GM19452 (cell line): Measurements from ENCODE around the gene VPS33A.
"Not testable (repeated sequence)": the region's sequence is repeated elsewhere in the genome, so short reads cannot be mapped to it uniquely, and the experiment has no call there.

Experiments
- ATAC-seq: cut with Tn5 transposase; IDR thresholded peaks from one replicate; pipeline ENCODE4 v1.9.1; 2021; ENCODE audit not compliant: unreplicated experiment

VPS33A gene

DNA sequence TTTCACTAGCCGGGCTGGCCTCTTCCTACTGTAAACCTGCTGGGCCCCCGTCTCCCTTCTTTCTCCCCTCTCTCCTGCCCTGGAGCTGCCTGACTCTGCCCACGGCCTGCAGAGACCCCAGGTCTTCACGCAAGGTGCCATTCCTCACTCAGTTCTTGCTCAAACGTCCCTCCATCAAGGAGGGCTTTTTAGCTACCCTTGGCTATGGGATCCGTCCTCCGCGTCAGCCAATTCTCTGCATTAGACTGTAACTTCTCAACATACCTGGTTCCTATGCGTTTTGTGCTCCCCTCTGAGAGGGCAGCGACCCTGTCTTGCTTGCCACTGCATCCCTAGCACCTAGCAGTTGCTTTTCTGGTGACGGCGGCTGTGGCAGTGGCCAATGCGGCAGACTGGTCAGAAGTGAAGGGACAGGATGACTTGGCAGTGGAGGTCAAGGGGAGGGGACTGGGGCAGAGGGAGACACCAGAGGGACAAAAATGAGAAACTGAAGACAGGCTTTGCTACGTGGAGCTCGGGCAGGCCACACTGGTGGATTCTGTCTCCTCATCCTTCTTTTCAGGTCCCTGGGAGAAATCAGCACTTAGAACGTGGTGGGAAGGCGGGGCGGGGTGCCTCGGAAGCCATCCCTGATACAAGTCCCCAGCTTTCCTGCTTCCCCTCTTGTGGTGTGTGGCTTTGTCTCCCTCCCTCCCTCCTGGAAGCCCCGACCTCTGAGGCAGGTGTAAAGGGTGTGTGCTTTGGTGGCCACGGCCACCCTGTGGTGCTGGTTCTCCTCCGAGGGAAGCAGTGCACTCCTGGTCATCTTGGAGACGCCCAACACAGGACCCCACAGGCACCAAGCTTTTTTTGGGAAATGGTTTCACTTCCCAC is 61.0 kb downstream of the VPS33A start:
- ATAC-seq: no peak

DNA sequence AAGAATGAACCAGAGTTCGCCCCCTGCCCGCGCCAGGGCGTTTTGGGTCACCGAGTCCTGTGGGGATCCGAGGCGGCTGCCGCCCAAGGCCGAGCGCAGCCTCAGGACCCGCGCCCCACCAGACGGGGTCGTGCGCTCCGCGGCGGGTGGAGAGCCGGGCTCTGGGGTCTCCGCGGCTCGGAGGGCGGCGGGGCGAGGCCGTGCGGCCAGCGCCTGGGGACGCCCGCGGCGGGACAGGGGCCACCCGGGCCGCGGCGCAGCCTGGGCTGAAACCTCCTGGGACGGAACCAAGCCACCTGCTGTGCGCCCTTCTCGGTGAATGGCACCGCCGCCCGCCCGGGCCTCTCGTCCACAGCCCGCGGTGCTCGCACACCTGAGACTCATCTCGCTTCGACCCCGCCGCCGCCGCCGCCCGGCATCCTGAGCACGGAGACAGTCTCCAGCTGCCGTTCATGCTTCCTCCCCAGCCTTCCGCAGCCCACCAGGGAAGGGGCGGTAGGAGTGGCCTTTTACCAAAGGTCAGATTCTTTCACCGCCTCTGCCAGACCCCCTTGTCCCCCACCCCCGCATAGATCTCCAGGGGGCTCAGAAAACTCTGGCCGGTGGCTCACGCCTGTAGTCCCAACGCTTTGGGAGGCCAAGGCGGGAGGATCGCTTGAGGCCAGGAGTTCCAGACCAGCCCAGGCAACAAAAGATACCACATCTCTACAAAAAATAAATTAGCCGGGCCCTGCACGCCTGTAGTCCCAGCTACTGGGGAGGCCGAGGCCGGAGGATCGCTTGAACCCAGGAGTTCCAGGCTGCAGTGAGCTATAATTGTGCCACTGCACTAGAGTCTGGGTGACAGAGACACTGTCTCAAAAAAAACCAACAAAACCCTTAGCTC is 61.9 kb downstream of the VPS33A start:
- no peak for ATAC-seq

DNA sequence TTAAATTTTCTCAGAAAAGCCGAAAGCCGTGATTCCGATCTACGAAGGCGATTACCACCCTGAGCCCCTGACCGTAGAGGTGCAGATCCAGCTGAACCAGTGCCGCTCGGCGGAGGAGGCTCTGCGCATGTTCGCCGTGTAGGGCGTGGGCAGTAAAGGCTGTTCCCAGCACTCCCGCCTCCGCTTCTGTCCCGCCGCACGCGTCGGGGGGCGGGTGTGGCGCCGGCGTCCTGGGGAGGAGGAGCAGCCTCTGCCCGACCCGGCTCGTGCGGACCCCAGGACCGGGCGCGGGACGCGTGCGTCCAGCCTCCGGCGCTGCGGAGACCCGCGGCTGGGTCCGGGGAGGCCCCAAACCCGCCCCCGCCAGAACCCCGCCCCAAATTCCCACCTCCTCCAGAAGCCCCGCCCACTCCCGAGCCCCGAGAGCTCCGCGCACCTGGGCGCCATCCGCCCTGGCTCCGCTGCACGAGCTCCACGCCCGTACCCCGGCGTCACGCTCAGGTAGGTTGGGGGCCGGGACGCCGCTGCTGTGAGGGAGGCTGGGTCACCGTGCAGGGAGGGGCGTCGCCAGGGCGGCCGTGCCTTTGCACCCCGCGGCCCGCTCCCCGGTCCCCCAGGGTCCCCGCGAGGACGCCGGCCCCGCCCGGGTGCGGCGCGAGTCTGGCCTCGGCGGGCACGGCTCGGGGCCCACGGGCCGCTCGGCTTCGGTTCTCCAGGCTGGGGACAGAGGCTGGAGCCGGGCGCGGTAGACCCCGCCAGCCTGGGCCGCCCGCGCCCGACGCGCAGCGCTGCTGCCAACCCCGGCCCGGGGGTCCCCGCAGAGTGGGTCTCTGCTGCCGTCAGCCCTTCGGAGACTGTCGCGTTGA is 62.8 kb downstream of the VPS33A start, which contains the start of gene B3GNT4:
Gene B3GNT4, plus strand, starts transcription at position 409 of the 866 bp plus-strand sequence. CDS start 910 bp downstream, outside the sequence.
- ATAC-seq: no peak

DNA sequence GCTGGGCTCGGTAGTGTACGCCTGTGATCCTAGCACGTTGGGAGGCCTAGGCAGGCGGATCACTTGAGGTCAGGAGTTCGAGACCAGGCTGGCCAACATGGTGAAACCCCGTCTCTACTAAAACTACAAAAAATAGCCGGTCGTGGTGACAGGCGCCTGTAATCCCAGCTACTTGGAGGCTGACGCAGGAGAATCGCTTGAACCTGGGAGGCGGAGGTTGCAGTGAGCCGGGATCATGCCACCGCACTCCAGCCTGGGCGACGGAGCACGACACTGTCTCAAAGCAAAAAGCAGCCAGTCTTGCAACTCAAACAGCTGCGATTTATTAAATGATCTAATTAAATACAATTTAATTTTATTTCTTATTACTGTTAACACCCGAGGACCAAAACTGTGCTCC is 63.5 kb downstream of the VPS33A start:
- not testable (repeated sequence) for ATAC-seq

DNA sequence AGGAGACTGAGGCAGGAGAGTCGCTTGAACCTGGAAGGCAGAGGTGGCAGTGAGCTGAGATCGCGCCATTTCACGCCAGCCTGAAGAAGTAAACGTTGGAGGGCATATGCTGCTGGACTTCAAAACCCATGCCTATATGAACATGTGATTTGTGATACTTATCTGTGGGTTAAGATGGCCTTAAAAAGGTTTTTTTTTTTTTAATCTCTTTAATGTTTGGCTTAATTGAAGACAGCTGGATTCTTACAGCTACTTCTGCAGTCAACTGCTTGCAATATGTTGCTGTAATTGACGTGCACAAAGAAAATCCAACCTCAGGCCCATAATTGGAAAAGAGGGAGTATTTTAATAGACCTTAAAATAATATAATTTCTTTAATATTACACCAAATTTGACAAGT is 64.3 kb downstream of the VPS33A start:
- no peak for ATAC-seq

DNA sequence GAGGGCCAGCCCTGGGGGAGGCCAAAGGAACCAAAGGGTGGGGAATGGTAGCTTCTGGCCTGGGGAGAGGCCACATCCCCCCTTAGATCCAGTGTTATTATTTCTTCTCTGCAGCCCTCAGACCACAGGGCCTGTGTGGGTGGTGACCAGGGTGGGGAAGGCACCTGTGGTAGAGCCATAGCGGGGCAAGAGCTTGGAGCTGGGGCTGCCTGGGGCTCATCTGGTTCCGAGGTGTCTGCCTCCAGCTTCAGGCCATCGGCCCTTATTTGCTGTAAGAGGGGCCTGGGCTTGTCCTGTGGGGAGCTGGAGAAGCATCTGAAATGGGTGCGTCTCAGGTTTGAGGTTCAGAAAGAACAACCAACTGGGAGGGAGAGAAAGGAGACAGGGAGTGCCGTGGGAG is 64.9 kb downstream of the VPS33A start:
- no peak for ATAC-seq

DNA sequence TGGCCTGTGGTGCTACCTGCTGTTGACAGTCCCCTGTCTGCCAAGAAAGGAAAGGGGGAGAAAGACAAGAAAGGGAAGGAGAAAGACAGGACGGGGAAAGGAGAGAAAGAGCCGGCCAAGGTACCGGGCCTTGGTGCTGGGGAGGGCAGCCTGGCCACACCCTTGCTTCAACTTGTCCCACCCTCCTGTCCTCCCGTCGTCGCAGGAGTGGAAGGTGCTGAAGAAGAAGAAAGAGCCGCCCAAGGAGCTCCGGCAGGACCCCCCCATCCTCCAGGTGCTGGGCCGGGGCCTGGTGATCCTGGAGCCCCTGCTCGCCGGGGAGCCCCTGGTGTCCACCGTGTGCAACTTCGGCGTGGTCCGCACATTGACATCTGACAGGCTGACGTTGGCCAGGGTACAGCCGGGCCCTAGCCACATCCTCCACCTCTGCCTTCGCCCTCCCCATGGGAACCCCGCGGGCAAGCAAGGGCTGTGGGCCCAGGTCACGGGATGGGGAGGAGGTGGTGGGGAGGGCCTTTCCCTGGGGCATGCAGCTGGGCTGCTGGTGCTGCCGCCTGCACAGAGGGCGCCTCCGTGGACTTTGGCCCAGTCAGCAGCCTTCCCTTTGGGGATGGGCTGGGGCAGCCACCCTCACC is 65.6 kb downstream of the VPS33A start:
- ATAC-seq: no peak

DNA sequence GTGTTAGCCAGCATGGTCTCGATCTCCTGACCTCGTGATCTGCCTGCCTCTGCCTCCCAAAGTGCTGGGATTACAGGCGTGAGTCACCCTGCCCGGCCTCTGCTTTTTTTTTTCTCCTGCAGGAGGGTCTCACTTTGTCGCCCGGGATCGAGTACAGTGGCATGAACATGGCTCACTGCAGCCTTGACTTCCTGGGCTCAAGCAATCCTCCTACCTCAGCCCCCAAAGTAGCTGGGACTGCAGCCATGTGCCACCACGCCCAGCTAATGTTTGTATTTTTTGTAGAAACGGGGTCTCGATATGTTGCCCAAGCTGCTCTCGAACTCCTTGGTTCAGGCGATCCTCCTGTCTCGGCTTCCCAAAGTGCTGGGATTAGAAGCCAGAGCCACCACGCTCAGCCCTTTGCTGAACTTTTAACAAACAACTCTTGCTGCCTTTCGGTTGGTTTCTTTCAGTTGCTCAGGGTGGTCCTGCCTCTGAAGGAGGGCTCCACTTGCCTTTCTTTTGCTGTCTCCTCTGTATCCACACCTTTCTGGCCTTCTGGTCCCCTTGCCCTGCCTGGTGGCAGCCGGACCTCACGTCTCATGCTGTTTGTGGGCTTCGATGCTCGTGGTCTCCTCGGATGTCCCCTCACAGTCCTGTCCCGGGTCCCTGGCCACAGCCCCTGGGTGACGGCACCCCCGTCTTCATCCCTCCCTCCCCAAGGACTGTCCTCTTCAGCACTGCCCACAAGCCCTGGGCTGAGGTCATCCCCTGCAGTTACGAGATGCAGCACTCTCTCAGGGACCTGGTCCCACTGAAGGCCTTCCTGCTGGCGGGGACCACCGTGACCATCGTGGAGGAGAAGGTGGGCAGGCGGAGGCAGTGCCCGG is 66.6 kb downstream of the VPS33A start:
- ATAC-seq: no peak

DNA sequence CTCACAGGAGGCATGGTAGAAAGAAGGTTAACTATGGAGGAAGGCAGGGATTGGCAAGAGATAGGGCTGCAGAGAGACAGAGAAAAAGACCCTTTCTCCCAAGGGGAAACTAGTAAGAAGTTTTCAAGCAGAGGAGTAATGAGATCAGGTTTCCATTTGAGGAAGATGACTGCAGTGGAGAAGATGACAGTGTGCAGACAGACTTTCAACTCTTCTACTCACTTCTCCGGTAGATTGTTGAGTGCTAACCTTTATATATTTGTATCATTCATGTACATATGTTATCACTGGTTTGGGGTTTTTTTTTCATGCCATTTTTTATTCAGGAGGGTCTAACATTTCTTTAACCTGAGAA is 68.7 kb downstream of the VPS33A start:
- ATAC-seq: no peak

DNA sequence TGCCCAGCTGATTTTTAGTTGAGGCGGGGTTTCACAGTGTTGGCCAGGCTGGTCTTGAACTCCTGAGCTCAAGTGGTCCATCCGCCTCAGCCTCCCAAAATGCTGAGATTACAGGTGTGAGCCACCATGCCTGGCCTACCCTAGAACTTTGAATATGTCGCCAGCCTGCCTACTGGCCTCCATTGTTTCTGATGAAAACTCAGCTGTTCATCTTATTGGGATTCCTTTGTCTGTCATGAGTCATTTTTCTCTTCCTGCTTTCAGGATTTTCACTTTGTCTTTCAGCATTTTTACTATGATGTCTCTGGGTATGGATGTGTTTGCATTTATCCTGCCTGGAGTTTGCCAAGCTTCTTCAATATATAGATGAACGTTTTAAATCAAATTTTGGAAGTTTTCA is 70.9 kb downstream of the VPS33A start:
- no peak for ATAC-seq

DNA sequence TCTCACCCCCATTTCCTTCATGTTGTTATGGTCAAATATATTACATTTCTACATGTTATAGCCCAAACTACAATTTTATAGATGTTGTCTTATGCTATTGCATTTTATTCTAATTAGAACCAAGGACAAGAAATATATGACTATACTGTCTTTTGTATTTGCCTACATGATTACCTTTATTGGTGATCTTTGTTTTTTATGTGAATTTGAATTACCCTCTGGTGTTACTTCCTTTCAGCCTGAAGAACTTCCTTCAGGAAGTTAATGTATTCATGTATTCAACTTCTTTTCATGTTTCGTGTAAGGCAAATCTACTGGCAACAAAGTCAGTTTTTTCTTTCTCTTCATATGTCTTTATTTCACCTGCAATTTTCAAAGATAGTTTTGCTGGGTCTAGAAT is 71.5 kb downstream of the VPS33A start:
- no peak for ATAC-seq

DNA sequence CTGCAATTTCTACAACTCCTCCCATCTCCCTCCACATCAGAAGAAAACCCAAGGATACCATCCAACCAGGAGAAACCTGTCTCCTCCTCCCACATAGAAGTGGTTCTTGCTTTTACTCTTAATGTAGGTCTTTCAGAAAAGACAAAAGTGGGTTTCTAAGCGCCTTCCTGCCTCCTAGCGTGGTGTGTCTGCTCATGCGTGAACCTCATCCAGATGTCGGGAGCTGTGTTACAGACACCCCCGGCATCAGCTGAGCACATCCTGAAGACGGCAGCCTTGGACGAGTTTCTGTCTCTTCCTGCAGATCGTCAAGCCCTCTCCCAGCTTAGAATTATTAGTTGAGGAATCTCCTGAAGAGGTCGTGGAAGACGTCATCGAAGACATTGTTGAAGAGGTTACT is 73.9 kb downstream of the VPS33A start:
- ATAC-seq: no peak

DNA sequence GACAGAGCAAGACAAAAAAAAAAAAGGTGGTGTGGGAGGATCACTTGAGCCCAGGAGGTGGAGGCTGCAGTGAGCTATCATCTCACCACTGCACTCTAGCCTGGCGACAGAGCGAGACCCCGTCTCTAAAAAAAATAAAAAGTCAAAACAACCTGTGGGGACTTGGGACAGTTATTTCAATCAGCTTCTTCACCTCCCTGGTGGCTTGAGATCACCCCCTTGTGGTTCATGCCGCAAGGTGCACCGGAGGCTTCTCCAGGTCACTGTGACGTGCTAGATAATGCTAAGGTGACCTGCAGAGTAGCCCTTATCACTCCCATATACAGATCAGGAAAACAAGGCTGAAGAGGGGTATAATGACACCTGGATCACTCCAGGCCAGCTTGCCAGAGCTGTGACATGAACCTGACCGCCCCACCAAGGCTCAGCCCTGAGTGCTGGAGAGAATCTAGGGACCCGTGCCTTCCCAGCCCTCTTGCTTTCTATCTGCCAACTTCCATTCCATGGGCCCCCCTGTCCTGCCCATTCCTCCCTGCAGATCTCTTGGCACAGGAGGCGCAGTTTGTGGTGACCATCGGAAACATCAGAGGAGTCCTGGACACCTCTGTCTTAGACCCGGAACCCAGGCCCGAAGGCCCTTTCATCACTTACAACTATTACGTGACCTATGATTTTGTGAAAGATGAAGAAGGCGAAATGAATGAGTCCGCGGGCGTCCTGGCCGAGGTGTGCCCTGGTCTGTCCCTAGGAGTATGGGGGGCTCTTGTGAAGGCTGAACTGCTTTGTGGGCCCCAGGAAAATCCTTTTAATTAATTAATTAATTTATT is 75.2 kb downstream of the VPS33A start:
- no peak for ATAC-seq

DNA sequence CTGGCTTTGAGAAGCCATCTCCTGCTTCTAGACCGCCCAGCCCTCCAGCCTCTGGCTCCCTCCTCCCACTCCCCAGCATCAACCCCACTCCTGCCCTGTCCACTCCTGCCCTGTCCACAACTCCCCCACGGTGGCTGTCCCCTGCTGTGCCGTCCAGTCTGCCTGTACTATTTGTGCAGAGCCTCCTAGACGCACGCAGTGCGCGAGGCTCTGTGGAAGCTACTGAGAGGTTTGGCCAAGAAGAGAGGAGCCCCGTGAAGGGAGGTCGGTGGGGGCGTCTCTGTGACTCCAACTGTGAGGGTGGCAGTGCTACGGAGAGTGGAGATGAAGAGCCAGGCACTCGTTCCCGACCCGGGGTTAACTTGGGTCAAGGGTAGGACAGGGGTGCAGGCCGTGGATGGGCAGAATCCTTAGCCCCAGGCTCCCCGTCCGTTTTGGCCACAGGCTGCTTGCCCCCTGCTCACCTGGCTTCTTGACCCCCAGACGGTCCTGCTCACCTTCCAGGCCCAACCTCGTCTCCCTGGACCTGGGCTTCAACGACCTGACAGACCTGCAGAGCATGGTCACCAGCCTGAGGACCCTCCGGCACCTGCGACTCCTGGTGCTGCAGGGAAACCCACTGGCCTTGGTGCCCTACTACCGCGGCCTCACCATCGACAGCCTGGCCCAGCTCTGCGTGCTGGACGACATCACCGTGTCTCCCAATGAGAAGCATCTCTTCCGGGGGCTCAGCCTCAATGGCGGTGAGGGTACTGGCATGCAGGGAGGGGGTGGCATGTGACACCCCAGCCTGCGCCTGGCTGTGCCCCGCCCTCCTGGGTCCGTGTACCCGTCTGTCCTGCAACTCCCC is 76.4 kb downstream of the VPS33A start:
- ATAC-seq: no peak

DNA sequence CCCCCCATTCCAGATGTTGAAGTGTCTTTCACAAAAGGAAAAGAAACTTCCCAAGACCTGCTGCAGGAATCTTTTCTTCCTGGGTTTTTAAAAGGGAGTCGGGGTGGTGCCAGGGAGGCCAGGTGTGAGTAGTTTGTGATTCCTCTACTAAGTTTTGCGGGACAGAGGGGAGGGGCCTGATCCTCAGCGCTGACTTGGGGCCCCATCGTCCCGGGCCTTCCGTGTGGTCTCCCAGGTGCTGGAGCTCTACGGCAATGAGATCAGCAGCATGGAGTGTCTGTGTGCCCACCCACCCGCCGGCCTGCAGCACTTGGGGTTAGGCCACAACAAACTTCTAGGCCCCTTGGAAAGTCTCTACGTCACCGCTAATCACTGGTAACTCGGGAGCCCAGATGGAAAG is 78.8 kb downstream of the VPS33A start:
- no peak for ATAC-seq

DNA sequence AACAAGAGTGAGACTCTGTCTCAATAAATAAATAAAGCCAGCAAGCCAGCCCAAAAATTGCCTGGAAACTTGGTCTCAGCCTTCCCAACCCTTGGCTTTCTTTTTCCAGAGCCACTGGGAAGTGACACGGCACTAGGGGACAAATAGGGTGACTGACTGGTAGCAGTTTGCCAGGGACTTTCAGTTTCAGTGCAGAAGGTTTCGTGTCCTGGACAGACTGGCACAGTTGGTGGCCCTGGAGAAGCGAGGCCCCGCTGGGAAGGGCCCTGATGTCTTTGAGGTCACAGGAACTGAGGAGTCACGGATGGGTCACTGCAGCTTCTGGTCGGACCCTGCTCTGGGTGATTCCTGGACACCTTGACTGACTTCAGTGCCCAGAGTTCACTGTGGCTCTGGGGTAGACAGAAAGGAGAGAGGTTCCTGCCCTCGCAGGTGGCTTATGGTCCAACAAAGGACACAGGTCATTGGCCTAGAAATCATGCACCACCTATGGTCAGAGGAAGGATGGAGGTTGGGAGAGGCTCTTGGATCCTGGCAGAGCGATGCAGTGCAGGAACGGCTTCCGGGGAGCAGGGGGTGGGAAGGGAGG is 80.7 kb downstream of the VPS33A start:
- ATAC-seq: no peak

DNA sequence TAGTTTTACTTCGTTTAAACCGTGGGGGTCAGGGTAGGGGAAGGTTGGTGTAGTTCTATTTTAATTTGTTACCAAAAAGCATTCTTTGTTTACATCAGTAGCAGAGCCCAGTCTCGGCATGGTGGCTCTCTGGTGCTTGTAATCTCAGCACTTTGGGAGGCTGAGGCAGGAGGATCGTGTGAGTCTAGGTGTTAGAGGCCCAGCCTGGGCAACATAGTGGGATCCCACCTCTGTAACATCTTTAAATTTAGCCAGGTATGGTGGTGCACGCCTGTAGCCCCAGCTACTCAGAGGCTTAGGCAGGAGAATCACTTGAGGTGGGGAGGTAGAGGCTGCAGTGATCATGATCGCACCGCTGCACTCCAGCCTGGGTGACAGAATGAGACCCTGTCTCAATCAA is 81.2 kb downstream of the VPS33A start:
- ATAC-seq: no peak

DNA sequence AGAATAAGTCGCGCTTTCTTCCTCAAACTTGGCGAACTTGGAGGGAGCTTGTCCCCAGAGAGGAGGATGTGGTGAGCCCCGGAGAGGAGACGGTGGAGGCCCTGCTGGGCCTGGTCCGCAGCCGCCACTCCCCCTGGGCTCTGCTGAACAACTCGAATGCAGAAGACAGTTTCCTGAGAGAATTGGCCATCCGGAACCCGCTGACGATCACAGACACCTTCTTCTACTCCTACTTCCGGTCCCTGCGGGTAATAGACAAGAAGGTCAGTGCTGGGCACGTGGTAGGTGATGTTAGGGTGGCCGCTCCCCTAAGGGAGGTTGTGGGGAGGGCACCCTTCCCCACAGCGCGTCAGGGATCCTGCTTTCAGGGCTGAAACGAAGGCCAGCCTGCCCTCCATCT is 81.8 kb downstream of the VPS33A start:
- no peak for ATAC-seq
